T follicular helper cell (primary cell): Measurements from ENCODE around the gene SLC10A7.

Experiments used
- DNase-seq: peaks from one replicate; pipeline ENCODE4 v3.0.0-alpha.2; 2020; ENCODE audit warnings: low read depth

SLC10A7 gene

GRCh38 chr4:146310319-146311021 lies 211.3 kb downstream of the SLC10A7 start:
- DNase-seq, result no peak

DNA sequence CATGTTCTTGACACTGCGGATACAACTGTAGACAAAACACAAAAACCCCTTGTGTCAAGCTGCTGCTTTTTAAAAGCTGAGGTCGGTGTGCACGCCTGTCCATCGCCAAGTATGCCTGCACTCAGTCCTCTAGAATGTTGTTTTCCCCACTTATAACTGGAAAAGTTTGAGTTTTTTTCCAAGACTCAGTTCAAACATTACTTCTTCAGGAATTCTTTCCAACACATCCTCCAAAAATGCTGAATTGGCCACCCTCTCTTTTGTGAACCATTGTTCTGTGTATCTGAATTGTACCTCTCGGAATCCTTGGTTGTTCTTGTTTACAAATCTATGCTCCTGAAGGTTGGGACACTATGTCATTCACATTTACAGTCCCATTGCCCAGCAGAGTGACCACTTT lies 212.8 kb downstream of the SLC10A7 start:
- DNase-seq, result no peak

DNA sequence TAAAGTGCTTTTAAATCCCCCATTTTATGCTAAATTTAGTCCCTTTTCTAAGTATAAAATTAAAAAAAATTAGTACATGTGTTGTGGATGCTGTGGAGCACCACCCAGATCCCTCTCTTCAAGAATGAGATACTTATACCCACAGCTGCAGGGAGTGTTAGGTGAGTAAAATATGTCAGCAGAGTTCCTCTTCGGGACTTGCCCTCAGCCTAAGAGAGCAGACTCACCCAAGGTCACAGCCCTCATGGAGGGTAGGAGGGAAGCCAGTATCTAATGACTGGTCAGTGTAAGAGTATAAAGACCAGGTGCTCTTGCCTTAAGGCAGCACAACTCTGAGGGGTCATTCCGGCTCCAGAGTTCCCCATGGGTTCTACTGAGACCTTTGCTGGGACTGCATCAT lies 218.9 kb downstream of the SLC10A7 start:
- no peak for DNase-seq

GRCh38 chr4:146299607-146300006 lies 222.1 kb downstream of the SLC10A7 start:
- DNase-seq, result no peak

DNA sequence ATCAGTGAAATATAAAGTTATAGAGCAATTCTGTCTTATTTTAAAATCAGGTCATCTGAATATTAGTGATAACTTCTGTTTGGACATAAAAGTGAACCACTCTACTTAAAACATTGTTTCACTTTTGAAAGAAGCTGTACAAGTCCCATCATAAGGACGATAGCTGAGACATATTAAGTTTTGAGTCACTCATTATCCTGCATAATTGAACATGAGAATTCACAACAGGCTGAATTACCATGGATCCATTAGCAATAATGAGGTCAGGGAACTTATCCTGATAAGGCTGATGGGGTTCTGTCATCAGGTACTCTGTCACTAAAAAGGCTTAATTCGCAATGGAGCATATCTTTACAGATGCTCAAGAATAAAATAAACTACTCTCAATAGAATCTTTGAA lies 227.0 kb downstream of the SLC10A7 start:
- no peak for DNase-seq

DNA sequence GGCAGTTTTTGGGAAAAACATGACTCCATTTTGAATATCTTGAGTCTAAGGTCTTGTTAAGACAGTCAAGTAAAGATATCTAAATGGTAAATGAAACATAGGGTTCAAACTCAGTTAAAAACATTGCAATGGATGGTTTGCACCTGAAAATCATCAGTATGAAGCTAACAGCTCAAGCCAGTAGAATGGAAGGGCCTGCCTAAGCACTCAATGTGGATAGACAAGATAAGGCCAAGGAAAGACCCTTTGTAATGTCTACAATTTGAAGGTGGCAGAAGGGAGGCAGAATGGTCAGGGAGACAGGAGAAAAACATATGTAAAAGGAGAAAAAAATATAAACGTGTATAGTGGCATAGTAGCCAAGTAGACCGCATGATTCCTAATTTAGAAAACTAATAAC lies 229.2 kb downstream of the SLC10A7 start:
- DNase-seq, result no peak

GRCh38 chr4:146291313-146291712 lies 230.4 kb downstream of the SLC10A7 start:
- DNase-seq, result no peak

- DNase-seq, result no peak
Measured at GRCh38 chr4:146288193-146288592, 233.5 kb downstream of the SLC10A7 start.

DNA sequence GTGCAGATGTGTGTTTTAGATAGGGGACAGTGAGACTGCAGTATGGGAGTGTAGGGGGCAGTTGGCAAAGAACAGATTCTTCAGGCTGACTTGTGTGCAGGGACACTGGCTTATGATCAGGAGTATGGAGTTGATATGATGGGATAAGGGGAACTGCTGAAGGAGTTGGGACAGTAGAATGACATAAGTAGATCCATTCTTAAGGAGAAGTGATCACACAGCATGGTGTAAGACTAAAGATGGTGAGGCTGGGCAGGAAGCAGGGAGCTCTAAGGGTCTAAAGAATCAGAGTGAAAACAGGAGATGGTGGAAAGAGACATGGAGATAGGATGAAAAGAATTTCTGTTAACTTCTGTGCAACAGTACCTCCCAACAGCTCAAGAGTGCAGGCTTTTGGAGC lies 236.7 kb downstream of the SLC10A7 start:
- no peak for DNase-seq

GRCh38 chr4:146283758-146284651 lies 237.7 kb downstream of the SLC10A7 start:
- no peak for DNase-seq

DNA sequence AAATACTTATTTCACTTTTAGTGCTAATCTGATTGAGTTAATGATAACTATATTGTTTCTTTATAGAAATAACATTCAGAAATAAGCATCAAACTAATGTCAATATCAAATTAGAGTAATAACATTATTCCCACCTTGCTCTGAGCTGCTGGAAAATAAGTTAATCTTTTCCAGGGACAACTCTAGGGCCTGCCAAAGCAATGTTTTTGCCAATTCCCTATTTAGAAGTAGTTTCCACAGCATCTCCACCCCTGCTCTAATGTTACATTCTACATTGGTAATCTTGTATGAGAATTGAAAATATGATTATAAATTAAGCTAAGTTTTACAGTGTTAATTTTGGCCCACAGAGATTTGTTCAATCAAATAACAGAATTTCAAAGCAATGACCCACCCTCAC lies 239.1 kb downstream of the SLC10A7 start:
- DNase-seq, result no peak

- no peak for DNase-seq
Measured at GRCh38 chr4:146278986-146279385, 242.8 kb downstream of the SLC10A7 start.

DNA sequence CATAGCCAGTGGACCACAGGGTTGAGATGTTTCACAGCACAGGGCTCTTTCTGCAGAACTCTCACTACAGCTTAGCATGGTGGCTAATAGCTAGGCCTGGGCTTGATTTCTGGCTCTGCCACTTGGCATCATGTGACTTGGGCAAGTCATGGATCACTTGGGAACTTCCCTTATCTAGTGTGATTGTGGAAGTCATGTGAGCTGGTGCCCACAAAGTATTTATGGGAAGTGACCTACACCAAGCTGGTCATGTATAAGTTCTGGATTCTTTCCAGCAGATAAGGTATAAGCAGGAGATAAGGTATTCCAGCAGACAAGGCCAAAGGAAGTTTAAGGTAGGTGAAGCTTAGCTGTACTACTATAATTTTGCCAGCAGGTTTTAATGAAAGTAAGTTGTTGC lies 246.4 kb downstream of the SLC10A7 start:
- DNase-seq, result no peak

- no peak for DNase-seq
Measured at GRCh38 chr4:146274774-146275173, 247.0 kb downstream of the SLC10A7 start.

DNA sequence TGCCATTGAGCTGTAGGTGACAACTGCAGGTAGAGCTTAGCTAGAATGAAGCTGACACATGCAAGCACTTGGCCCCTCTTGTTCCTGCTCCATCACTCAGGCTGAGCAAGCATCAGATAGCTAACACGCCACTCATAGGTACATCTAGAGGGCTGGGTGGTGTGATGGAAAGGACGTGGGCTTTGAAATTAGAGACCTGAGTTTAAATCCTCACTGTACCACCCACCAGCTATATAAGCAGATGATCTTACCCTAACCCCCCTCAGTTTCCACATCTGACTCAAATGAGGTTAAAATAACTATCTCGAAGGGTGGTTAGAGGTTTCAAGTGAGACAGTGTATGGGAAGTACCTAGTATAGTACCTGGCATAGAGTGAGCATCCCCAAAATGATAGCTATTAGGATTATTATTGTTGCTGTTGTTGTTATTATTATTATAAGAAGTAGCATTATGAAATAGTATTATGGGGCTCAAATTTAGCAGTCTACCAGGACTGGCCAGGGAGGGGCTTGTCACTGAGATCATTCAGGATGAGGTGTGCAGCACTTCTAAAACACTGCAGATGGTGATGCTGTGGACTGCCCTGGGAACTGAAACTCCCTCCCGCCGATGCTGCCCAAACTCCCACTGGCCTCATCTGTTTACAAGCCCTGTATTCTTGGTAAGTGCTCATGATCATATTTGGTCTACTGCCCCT lies 248.4 kb downstream of the SLC10A7 start:
- no peak for DNase-seq

DNA sequence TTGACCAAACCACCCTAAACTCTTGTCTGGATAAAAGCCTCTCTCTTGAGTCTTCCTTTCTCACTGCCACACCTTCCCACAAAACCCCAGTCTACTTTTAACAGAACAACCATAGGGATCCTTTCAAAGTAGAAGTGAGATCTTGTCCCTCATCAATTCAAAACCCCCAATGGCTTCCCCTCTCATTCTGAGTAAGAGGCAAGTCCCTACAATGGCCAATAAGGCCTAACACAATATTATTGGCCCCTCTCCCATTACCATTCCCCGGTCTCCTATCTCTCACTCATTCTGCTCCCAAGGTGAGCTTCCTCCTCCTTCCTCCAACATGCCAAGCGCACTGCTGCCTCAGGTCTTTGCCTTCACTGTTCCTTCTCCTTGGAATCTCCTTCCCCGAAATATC lies 250.3 kb downstream of the SLC10A7 start:
- DNase-seq, result no peak

- no peak for DNase-seq
Measured at GRCh38 chr4:146269228-146269653, 252.5 kb downstream of the SLC10A7 start.

DNA sequence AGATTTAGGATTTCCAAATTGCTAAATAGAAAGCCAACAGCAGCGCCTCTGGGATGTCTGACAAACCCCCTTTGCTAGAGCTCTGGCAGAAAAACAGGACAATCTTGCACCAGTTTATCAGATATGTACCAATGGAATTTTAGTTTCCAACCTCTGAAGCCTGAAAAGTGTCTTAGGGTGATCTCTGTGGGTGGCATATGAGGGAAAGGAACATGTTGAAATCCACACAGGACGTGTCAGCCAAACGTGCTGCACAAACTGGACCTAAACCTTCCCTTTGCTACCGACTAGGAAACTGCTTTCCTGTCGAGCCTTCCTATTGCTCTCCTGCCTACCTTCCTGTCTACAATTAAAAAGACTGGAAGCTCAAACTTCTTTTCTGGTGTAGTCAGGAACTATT lies 253.9 kb downstream of the SLC10A7 start:
- no peak for DNase-seq

DNA sequence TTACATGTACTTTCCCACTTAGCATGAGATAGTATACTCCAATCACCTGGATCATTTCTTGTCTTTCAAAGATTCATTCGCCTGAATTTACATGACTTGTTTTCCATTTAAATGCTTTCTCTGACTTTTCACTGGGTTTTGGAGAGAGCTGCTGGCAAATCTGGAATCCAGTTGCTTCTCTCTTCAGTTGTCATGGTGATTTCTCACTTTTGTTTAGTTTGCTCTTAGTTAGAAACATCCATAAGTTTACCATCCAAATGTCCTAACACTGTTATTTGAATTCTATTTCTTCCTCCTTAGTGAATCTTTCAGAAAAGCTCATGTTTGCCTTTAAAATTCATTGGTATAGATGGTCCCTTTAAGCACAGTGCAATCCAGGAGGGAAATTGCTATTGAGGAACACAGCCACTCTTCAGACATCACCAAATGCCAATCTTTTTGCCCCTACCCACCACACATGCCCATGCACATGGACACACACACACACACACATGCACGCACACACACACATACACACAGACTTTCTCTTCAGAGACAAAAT lies 255.7 kb downstream of the SLC10A7 start:
- DNase-seq, result no peak

DNA sequence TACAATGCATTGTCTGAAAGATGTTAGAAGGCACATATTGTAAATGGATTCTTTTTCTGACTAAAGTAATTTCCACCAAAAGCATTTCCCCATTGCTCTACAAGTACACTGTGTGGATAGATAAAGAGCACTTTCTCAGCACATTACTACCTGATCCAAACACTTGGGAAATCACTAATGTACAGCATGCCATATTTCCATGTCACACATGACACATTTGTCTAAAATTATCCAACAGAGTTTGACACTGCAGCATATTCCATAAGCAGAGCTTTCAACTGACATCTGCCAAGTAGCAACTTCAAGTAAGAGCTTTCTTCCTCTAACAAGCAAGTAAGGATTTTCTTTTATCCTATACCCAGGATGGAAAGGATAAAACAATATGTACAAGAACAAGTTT lies 257.9 kb downstream of the SLC10A7 start:
- DNase-seq, result no peak

- no peak for DNase-seq
Measured at GRCh38 chr4:146261041-146261440, 260.7 kb downstream of the SLC10A7 start.

DNA sequence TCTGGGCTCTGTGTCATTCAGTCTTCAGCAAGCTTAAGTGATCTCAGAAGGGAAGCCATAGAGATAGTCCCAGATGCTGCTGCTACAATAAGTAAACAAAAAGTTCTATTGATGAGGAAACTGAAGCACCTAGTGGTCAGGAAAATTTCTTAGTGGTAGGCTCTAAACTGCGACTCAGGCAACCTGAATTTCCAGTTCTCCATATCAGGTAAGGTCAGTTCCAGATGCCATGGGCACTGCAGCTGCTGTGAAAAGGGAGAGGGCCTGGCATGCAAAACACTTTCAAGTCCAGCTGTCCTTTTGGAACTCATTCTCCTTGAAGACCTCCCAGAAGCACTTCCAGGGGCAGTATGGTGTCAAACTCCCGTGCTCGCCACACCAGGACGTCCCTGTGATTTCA lies 261.2 kb downstream of the SLC10A7 start:
- no peak for DNase-seq
